GM18867 (cell line): Measurements from ENCODE around the gene TBC1D14.

Experiments used
- ATAC-seq: cut with Tn5 transposase; IDR thresholded peaks from one replicate; pipeline ENCODE4 v1.9.1; 2021; ENCODE audit warnings: mild to moderate bottlenecking, moderate library complexity; ENCODE audit not compliant: unreplicated experiment

TBC1D14 gene

DNA sequence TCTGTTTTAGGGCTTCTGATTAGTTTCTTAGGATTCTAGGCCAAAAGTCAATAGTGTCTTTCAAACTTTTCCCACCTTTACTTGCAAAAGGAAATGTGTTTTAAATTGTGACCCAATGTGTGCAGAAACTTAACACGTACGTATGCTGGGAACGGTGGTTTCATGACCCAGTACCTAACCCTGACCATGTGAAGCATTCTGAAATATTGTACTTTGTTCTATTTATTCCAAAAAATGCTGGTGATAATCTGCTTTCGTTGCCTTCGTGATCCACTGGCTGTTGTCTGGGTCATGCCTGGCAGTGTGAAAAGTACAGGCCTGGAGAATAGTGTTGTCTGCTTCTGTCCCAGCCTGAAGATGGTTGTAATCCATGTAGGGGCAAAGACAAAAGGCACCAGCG is 106.9 kb downstream of the TBC1D14 start:
- ATAC-seq: no peak

DNA sequence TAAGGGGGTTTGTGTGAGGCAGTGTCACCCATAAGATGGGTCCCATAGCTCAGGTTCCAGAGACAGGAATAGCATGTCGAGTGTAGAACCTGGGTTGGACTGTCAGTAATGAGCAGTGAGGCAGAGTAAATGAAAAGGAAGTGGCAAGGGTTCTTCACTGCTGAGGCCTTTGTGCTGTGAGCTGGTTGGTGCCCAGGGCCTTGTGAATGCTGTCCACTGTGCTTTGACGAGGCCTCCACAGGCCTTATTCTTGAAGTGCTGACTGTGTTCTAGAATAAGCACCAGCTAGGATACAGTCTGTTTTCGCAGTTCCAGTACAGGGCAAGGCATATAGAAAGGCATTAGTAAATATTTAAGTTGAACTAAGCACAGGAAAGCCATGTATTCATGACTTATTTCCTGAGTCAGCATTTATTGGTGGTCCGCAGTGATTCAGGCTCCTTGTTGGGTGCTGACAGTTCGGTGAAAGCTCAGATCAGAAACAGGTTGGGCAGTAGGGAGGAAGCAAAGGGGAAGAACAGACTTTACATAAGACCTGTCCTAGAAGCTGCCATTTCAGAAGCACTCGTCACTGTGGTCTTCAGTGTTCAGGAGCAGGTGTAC is 107.9 kb downstream of the TBC1D14 start:
- no peak for ATAC-seq

GRCh38 chr4:7018281-7018680 is 108.7 kb downstream of the TBC1D14 start:
- no peak for ATAC-seq

DNA sequence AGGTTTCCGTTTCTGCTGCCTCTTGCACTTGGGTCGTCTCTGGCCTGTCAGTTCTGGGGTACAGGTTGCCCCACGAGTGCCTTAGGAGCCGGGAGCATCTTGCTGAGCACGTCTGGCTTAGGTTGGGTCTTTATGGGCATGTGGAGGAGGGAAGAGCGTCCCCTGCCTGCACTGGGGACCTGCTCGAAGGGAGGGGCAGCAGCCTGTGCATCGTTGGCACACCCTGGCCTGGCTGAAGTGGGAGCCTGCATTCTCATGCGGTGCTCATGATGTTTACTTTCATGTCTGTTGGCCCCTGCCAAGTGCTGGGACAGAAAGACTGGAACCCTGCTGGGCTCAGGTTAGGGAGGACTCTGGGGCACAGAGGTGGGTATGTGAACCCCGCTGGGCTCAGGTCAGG is 109.7 kb downstream of the TBC1D14 start:
- ATAC-seq: no peak

- ATAC-seq: no peak
Observed at GRCh38 chr4:7020290-7020689, 110.7 kb downstream of the TBC1D14 start.

DNA sequence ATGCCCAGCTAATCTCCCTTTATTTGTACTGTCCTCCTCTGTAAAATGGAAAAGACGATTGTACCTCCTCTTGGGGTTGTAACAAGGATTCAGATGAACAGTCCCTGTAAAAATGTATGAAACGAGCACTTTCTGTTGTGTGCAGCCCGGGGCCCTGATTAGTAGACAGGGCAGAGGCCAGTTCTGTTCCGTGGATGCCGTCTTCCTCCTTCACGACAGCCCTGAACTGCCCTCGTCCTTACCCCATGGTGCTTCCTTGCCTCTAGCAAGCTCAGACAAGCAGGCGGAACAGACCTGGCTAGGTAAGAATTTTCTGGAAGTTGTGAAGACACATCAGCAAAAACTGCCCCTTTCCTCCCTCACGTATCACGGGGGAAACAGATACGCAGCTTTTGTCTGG is 111.2 kb downstream of the TBC1D14 start:
- ATAC-seq: no peak

DNA sequence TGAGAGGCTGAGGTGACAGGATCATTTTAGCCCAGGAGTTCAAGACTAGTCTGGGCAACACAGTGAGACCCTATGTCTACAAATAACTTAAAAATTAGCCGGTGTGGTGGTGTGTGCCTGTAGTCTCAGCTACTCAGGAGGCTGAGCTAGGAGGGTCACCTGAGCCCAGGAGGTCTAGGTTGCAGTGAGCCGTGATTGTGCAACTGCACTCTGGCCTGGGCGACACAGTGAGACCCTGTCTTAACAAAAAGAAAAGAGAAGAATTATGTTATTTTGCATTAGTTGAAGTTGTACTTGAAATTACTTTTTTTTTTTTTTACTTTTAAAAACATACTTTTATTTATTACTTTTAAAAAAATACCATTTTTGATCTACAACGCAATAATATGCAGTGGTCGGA is 111.7 kb downstream of the TBC1D14 start:
- no peak for ATAC-seq

- no peak for ATAC-seq
Observed at GRCh38 chr4:7021930-7022664, 112.5 kb downstream of the TBC1D14 start.

DNA sequence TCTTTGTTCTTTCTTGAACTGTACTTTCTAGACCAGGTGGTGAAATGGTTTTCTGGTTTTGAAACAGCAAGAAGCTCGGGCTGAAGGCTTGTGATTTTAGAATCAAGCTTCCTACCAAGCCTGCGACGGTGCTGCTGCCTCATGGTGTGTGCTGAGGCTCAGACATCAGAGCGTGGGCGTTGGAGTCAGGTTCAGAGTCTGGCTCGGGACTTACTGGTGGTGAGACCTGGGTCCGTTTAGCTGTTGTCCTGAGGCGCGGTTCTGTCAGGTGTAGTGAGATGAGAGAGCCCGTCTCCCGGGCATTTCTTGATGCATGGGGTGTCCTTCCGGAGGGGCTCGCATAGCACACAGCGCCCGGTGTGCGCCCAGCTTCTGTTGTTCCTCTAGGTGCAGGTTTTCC is 113.9 kb downstream of the TBC1D14 start:
- ATAC-seq: no peak

GRCh38 chr4:7023901-7024300 is 114.3 kb downstream of the TBC1D14 start:
- ATAC-seq: no peak

- ATAC-seq: no peak
Observed at GRCh38 chr4:7024336-7024890, 114.8 kb downstream of the TBC1D14 start.

- ATAC-seq: no peak
Observed at GRCh38 chr4:7025040-7025602, 115.5 kb downstream of the TBC1D14 start.

GRCh38 chr4:7026107-7026506 is 116.5 kb downstream of the TBC1D14 start:
- ATAC-seq: no peak

- no peak for ATAC-seq
Observed at GRCh38 chr4:7027284-7027683, 117.7 kb downstream of the TBC1D14 start.

- no peak for ATAC-seq
Observed at GRCh38 chr4:7027913-7028312, 118.3 kb downstream of the TBC1D14 start.

- no peak for ATAC-seq
Observed at GRCh38 chr4:7029212-7029611, 119.6 kb downstream of the TBC1D14 start.

GRCh38 chr4:7029921-7030320 is 120.3 kb downstream of the TBC1D14 start:
- no peak for ATAC-seq

DNA sequence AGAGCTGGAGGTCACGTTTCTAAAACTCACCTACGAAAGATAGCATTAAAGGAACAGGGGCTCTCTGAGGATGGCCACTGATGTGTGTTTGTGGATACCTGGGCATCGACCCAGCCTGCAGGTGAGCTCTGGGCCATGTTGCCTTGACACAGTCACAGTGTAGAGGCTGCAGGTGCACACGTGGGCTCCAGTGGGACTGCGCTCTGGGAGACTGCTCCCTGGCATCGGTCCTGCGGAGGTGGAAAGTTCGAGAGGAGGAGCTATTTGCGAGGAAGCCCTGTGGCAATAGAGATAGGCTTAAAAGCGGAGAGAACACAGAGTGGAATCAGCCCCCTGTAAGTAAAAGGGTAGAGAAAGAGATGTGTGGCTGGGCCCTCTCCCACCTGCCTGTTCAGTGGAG is 121.2 kb downstream of the TBC1D14 start:
- ATAC-seq: no peak

- no peak for ATAC-seq
Observed at GRCh38 chr4:7031558-7032449, 122.2 kb downstream of the TBC1D14 start.

- no peak for ATAC-seq
Observed at GRCh38 chr4:7032596-7032995, 123.0 kb downstream of the TBC1D14 start.
